Thymus (tissue), 11 donors: ENCODE results near the gene VOPP1. TPM values are rescaled to one million over a fixed set of nuclear protein-coding genes. Genes with fewer than 3 reads are reported as not detected.

Experiments
- DNase-seq, 9 donors: peaks; one replicate each; pipeline ENCODE4 v3.0.0-alpha.2; 2013; ENCODE audit warnings: low spot score in 9 of 9, low read depth in 6 of 9, missing footprints in 1 of 9
- H3K27ac ChIP-seq, 2 donors: one replicate each; pipeline ENCODE4 v1.5.1; 2013; ENCODE audit warnings: control low read depth in 1 of 2, low read depth in 1 of 2, low read length in 1 of 2, mild to moderate bottlenecking in 1 of 2, moderate library complexity in 1 of 2
- H3K27me3 ChIP-seq, 2 donors: one replicate each; pipeline ENCODE4 v1.5.1; 2013; ENCODE audit warnings: low read length in 1 of 2; ENCODE audit not compliant: control insufficient read depth in 2 of 2, insufficient read depth in 1 of 2
- H3K36me3 ChIP-seq, 2 donors: one replicate each; pipeline ENCODE4 v1.5.1; 2013; ENCODE audit warnings: low read length in 1 of 2, mild to moderate bottlenecking in 1 of 2, moderate library complexity in 1 of 2; ENCODE audit not compliant: control insufficient read depth in 2 of 2, insufficient read depth in 2 of 2
- H3K4me1 ChIP-seq, 2 donors: one replicate each; pipeline ENCODE4 v1.5.1; 2013; ENCODE audit warnings: low read length in 2 of 2; ENCODE audit not compliant: control insufficient read depth in 2 of 2, insufficient read depth in 2 of 2
- H3K4me3 ChIP-seq, 2 donors: one replicate each; pipeline ENCODE4 v1.5.1; 2013; ENCODE audit warnings: low read length in 2 of 2, control low read depth in 1 of 2, mild to moderate bottlenecking in 1 of 2
- H3K9me3 ChIP-seq, 2 donors: one replicate each; pipeline ENCODE4 v1.5.1; 2013; ENCODE audit warnings: low read length in 1 of 2, mild to moderate bottlenecking in 1 of 2; ENCODE audit not compliant: control insufficient read depth in 2 of 2, insufficient read depth in 1 of 2
- WGBS: extraction: QIAGEN DNeasy Blood & Tissue Kit; methylation state at CpG from one replicate; pipeline ENCODE4 v1.1.7; 2013; 5-methylcytosine and 5-hydroxymethylcytosine counted together
- polyA plus RNA-seq: library from polyadenylated mRNA; stranded (reverse); fragments of 200-250 nt; gene quantifications from one replicate; pipeline ENCODE4 v1.2.3, GENCODE V29; 2013
- total RNA-seq: library from RNA; stranded (reverse); fragments of 120-200 nt; gene quantifications from one replicate; pipeline ENCODE4 v1.2.4, GENCODE V29; 2013
- donor health status: healthy.

Gene VOPP1
- total and polyA plus RNA-seq, 2 donors = 61.9 to 91.6 TPM

- Histone ChIP-seq H3K4me1 (peaks cover 55 to 69% of the 10 kb centered on the region in 2 donors), H3K4me3 (peak overlapping the region; percentile 34 to 52), H3K27ac (peak overlapping the region in 1 of 2 donors; percentile 87), H3K9me3 (no peaks in the 10 kb centered on the region), H3K27me3 (no peaks in the 10 kb centered on the region), H3K36me3 (no peaks in the 10 kb centered on the region)
- 84% methylated on average over 13 of the region's 13 CpGs for whole genome bisulfite sequencing
- DNase-seq = no peak
Measured at GRCh38 chr7:55440040-55440690, 132.1 kb downstream of the VOPP1 start.

GRCh38 chr7:55439627-55440026 lies 132.7 kb downstream of the VOPP1 start:
- peaks cover 56 to 75% of the 10 kb centered on the region in 2 donors for H3K4me1 ChIP-seq
- H3K27me3 ChIP-seq = no peaks in the 10 kb centered on the region
- peak overlapping the region; percentile 80 to 87 for H3K27ac ChIP-seq
- no peaks in the 10 kb centered on the region for H3K9me3 ChIP-seq
- DNase-seq = peak in 5 of 9 donors; percentile 29 to 78 (median 60)
- peak overlapping the region; percentile 34 to 52 for H3K4me3 ChIP-seq
- 62% methylated on average over 10 of the region's 10 CpGs for WGBS
- no peaks in the 10 kb centered on the region for H3K36me3 ChIP-seq

- peak in 5 of 9 donors; percentile 47 to 82 (median 66) for DNase-seq
- peak overlapping the region; percentile 34 to 52 for H3K4me3 ChIP-seq
- WGBS = 46% methylated on average over 19 of the region's 19 CpGs
Measured at GRCh38 chr7:55438757-55439525, 133.4 kb downstream of the VOPP1 start.

GRCh38 chr7:55438085-55438756 lies 134.1 kb downstream of the VOPP1 start:
- peak overlapping the region; percentile 80 to 87 for H3K27ac ChIP-seq
- H3K36me3 ChIP-seq = no peaks in the 10 kb centered on the region
- H3K4me3 ChIP-seq = peak overlapping the region in 1 of 2 donors; percentile 52
- no peak for DNase-seq
- WGBS = 87% methylated on average over 13 of the region's 13 CpGs
- H3K4me1 ChIP-seq = peaks cover 66 to 89% of the 10 kb centered on the region in 2 donors
- H3K27me3 ChIP-seq = no peaks in the 10 kb centered on the region
- no peaks in the 10 kb centered on the region for H3K9me3 ChIP-seq

More at GRCh38 chr7:55438757-55439525, 133.4 kb downstream of the VOPP1 start:
- Histone ChIP-seq H3K27ac (peak overlapping the region; percentile 80 to 87), H3K4me1 (peaks cover 61 to 82% of the 10 kb centered on the region in 2 donors), H3K27me3 (no peaks in the 10 kb centered on the region), H3K36me3 (no peaks in the 10 kb centered on the region), H3K9me3 (no peaks in the 10 kb centered on the region)

GRCh38 chr7:55437375-55437774 lies 134.9 kb downstream of the VOPP1 start:
- no peak for DNase-seq
- Histone ChIP-seq H3K27ac (peak overlapping the region in 1 of 2 donors; percentile 80), H3K36me3 (no peaks in the 10 kb centered on the region), H3K4me1 (peaks cover 73 to 97% of the 10 kb centered on the region in 2 donors), H3K9me3 (no peaks in the 10 kb centered on the region), H3K27me3 (no peaks in the 10 kb centered on the region), H3K4me3 (no peak overlapping the region)
- WGBS = 67% methylated on average over 1 of the region's 1 CpG

- Histone ChIP-seq H3K4me3 (no peak overlapping the region), H3K27me3 (no peaks in the 10 kb centered on the region), H3K4me1 (peaks cover 66 to 95% of the 10 kb centered on the region in 2 donors), H3K27ac (peak overlapping the region in 1 of 2 donors; percentile 80), H3K9me3 (no peaks in the 10 kb centered on the region), H3K36me3 (no peaks in the 10 kb centered on the region)
- WGBS = 87% methylated on average over 10 of the region's 10 CpGs
- no peak for DNase-seq
Measured at GRCh38 chr7:55436457-55436856, 135.8 kb downstream of the VOPP1 start.

GRCh38 chr7:55435466-55435865 lies 136.8 kb downstream of the VOPP1 start:
- Histone ChIP-seq H3K9me3 (no peaks in the 10 kb centered on the region), H3K4me1 (peaks cover 57 to 85% of the 10 kb centered on the region in 2 donors), H3K27me3 (no peaks in the 10 kb centered on the region), H3K4me3 (no peak overlapping the region), H3K36me3 (no peaks in the 10 kb centered on the region), H3K27ac (peak overlapping the region in 1 of 2 donors; percentile 52)
- WGBS = 96% methylated on average over 10 of the region's 10 CpGs
- no peak for DNase-seq

- no peaks in the 10 kb centered on the region for H3K27me3 ChIP-seq
- 48% methylated on average over 13 of the region's 13 CpGs for WGBS
- H3K27ac ChIP-seq = peak overlapping the region; percentile 34 to 61
- H3K4me3 ChIP-seq = no peak overlapping the region
- peak in 3 of 9 donors; percentile 34 to 79 (median 45) for DNase-seq
- peaks cover 0 to 4% of the 10 kb centered on the region in 2 donors for H3K36me3 ChIP-seq
- no peaks in the 10 kb centered on the region for H3K9me3 ChIP-seq
- peaks cover 42 to 64% of the 10 kb centered on the region in 2 donors for H3K4me1 ChIP-seq
Measured at GRCh38 chr7:55432939-55433784, 139.1 kb downstream of the VOPP1 start.
